ENCODE results near the gene OPALIN.

The OPALIN gene, protein sequence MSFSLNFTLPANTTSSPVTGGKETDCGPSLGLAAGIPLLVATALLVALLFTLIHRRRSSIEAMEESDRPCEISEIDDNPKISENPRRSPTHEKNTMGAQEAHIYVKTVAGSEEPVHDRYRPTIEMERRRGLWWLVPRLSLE

GRCh38 chr10:96358851-96359540 lies at the start of gene OPALIN:
Gene OPALIN (minus strand): TSS chr10:96359002. CDS start chr10:96358896, 106 bp downstream.
- no peak for DNase-seq (ENCODE audit: low read depth, low spot score)

- no peak for DNase-seq (ENCODE audit: low read depth, low spot score)
Measured at GRCh38 chr10:96408201-96408600, 49.4 kb upstream of the OPALIN start.

- no peak for DNase-seq (ENCODE audit: low read depth, low spot score)
Measured at GRCh38 chr10:96407560-96408069, 48.8 kb upstream of the OPALIN start.

DNA sequence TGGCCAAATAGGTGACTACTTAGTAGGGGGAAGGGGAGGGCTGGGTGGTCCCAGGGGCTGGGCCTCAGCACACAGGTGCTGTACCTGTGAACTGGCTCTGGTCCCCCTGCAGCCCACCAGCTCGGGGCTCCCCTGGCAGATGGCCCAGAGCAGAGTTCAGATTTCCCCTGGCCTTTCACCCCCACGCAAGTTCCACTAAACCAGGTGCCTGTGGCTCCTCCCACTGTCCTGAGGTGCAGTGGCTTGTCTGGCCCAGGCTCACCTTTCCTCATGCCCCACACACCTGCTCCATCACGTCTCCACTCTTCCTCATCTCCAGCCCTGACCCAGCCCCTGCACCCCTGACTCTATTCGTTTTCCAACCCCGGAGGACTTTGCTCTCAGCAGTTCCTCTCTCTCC lies 47.3 kb upstream of the OPALIN start:
- DNase-seq (ENCODE audit: low read depth, low spot score), result no peak

- peak; percentile 23 for DNase-seq (ENCODE audit: low read depth, low spot score)
Measured at GRCh38 chr10:96402417-96403305, 43.9 kb upstream of the OPALIN start.

- DNase-seq (ENCODE audit: low read depth, low spot score), result no peak
Measured at GRCh38 chr10:96401036-96401435, 42.2 kb upstream of the OPALIN start.

DNA sequence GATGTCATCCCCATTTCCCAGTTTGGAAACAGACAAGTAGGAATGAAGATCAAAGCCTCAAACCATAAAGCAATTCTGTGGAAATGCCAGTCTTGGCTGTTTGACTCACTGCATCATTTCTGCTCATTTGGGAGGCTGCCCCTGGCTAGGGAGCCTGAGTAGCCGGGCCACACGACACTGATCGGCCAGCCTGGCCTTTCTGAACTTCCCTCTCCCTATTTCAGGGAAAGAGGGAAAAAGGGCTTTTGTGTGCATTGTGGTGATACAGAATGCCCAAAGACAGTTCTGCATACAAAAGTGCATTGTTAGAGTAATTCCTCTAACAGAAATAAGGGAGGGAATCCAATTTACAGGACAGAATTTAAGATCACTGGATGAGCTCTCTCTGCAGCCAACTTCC lies 41.7 kb upstream of the OPALIN start:
- DNase-seq (ENCODE audit: low read depth, low spot score), result no peak

- no peak for DNase-seq (ENCODE audit: low read depth, low spot score)
Measured at GRCh38 chr10:96397902-96398301, 39.1 kb upstream of the OPALIN start.

- peak; percentile 88 for DNase-seq (ENCODE audit: low read depth, low spot score)
Measured at GRCh38 chr10:96395931-96396877, 37.4 kb upstream of the OPALIN start.

DNA sequence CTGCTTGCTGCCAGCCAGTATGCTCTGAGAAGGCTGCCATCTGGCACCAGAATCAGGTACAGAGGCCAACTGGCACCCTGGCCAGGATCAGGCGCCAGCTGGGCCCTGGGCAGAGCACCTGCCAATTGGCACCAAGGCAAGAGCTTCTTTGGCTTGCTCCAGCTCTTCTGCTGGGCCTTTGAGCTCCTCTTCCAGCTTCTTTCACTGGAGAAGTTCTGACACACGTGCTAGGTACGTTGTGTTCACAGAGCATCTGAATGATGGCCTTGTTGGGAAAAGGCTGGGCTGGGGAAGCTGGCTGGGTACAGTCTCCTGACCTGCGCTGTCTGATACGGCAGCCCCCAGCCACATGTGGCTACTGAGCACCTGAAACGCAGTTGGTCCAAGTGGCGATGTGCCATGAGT lies 31.7 kb upstream of the OPALIN start:
- no peak for DNase-seq (ENCODE audit: low read depth, low spot score)

DNA sequence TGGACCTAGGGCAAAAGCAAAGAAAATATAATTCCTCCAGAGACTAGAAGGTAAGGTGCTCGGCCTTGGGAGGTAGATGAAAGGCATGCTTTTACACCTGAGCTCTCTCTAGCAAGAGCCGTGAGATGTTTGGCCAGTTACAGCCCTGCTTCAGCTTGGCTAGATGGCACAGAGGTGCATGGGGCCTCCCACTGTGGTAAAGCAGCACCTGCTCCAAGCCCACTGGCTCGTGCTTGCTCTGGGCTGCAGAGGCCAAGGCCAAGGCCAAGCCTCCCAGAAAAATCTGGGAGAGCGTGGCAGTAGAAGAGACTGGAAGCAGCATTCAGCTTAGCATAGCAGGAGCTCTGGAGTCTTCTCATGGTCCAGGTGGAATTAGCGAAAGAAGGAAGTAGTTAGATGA lies 31.0 kb upstream of the OPALIN start:
- DNase-seq (ENCODE audit: low read depth, low spot score), result no peak

- no peak for DNase-seq (ENCODE audit: low read depth, low spot score)
Measured at GRCh38 chr10:96387601-96388000, 28.8 kb upstream of the OPALIN start.

DNA sequence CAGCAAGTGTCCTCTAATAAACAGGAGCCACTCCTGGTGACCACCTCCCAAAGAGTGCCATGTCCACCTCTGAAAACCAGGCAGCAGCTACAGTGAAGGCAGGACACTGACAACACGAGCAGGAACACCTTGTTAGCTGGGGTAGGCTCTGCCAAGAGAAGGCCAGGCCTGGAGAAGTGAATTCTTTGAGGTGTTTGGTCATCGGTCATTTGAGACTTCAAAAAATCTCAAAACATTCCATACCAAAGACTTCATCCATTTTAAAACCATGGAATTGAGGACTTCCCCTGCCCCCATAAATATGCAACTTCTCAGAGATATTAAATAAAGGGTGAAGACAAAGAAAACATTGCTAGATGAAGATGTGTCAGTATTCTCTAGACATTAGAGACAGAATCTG lies 28.4 kb upstream of the OPALIN start:
- no peak for DNase-seq (ENCODE audit: low read depth, low spot score)

- DNase-seq (ENCODE audit: low read depth, low spot score), result peak; percentile 10
Measured at GRCh38 chr10:96384506-96384905, 25.7 kb upstream of the OPALIN start.

GRCh38 chr10:96380821-96381220 lies 22.0 kb upstream of the OPALIN start:
- no peak for DNase-seq (ENCODE audit: low read depth, low spot score)

DNA sequence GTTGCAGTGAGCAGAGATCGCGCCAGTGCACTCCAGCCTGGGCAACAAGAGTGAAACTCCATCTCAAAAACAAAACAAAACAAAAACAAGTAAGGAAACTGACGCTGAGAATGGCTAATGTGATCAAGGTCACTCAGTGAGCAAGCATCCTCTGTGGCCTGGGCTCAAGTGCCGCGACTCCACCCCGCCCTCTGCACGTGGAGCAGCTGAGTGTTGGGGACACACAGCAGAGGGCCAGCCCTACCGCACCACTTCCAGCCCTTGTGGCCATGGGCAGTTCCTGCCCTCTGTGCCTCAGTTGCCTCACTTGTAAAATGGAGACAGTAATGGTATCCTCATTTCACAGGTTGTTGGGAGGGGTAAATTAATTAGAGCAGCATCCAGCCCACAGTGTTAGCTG lies 21.0 kb upstream of the OPALIN start:
- DNase-seq (ENCODE audit: low read depth, low spot score), result no peak

- peak; percentile 19 for DNase-seq (ENCODE audit: low read depth, low spot score)
Measured at GRCh38 chr10:96378741-96379140, 19.9 kb upstream of the OPALIN start.

- DNase-seq (ENCODE audit: low read depth, low spot score), result peak; percentile 50
Measured at GRCh38 chr10:96377816-96378294, 19.1 kb upstream of the OPALIN start.

GRCh38 chr10:96376483-96376882 lies 17.7 kb upstream of the OPALIN start:
- no peak for DNase-seq (ENCODE audit: low read depth, low spot score)

GRCh38 chr10:96374985-96375830 lies 16.4 kb upstream of the OPALIN start:
- DNase-seq (ENCODE audit: low read depth, low spot score), result peak; percentile 97
